Measurements from ENCODE around the gene LRRC59.

The LRRC59 gene

DNA sequence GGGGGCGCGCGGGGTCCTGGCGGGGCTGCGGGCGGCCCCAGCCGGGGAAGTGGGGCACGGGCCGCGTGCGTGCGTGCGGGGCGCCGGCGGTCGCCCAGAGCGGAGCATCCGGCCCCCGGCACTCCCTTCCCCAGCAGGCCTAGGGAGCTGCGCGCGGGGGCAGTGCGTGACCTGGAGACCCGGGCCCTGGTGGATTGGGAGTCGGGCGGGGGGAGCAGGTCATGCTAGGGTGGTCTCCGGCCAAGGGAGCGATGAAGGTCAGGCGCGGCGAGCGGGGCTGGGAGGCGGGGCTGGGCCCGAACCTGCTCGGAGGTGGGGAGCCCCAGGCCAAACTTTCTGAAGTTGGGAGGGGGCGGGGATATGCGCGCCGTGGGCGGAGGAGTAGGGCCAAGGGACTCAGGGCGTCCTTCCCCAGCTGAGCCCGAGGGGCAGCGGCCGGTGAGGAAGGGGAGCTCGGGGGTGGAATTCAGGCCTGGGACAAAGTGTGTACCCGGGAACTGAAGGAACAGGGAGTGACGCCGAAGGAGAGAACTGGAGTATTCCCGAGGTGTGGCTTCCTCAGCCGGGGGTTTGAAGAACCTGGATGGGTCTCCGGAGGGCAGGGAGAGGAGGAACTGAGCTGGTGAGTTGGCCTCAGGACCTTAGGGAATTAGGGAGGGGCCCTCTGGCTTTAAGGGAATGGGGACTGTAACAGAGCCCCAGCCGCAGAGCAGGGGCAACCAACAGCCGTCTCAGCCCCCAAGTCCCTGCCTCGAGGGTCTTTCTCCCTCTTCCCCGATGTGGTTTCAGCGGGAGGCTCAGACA lies 50.8 kb downstream of the LRRC59 start:
- peaks cover 16% of the 10 kb centered on the region for H3K4me1 ChIP-seq (ENCODE audit: low read length)
- TF ChIP-seq CTCF (IDR thresholded peaks at IDR 0.05; ENCODE audit: low read depth, low read length) (no peak), EZH2phosphoT487 (IDR thresholded peaks at IDR 0.05; ENCODE audit: low read depth) (no peak)
- no peaks in the 10 kb centered on the region for H3K27me3 ChIP-seq (ENCODE audit: low read depth, low read length)
- peak overlapping the region; percentile 86 for H3K9ac ChIP-seq (ENCODE audit: low read length)
- H3K79me2 ChIP-seq (ENCODE audit: low read length) = peaks cover 25% of the 10 kb centered on the region
- H3K27ac ChIP-seq (ENCODE audit: low read length) = no peak overlapping the region
- H3K9me3 ChIP-seq (ENCODE audit: insufficient read depth, low read length) = no peaks in the 10 kb centered on the region
- no peaks in the 10 kb centered on the region for H3K36me3 ChIP-seq (replicated peaks; ENCODE audit: low read depth, low read length)
- H4K20me1 ChIP-seq (ENCODE audit: insufficient read depth, low read length) = peaks cover 21% of the 10 kb centered on the region; the same call in 1 of the 2 replicates
- H3K4me3 ChIP-seq (ENCODE audit: low read length) = peak overlapping the region; percentile 99
- peak overlapping the region; percentile 98 for H3K4me2 ChIP-seq (ENCODE audit: low read length)
- no peak overlapping the region for H2AFZ ChIP-seq (ENCODE audit: low read depth, low read length)

GRCh38 chr17:50345432-50346312 lies 51.7 kb downstream of the LRRC59 start, which contains the start of gene XYLT2:
Gene XYLT2 (plus strand): TSS chr17:50346126. CDS start chr17:50346141, 15 bp downstream.
- TF ChIP-seq CTCF (IDR thresholded peaks at IDR 0.05; ENCODE audit: low read depth, low read length) = no peak
- no peak for TF ChIP-seq EZH2phosphoT487 (IDR thresholded peaks at IDR 0.05; ENCODE audit: low read depth)
- Histone ChIP-seq H2AFZ (ENCODE audit: low read depth, low read length) (peak within 1 kb of the TSS; percentile 60; the same call in 1 of the 2 replicates), H3K9ac (ENCODE audit: low read length) (peak within 1 kb of the TSS; percentile 86), H3K79me2 (ENCODE audit: low read length) (peaks cover 25% of the 10 kb centered on the region), H3K4me3 (ENCODE audit: low read length) (peak within 1 kb of the TSS; percentile 99), H3K9me3 (ENCODE audit: insufficient read depth, low read length) (no peaks in the 10 kb centered on the region), H3K27me3 (ENCODE audit: low read depth, low read length) (no peaks in the 10 kb centered on the region), H3K36me3 (replicated peaks; ENCODE audit: low read depth, low read length) (no peaks in the 10 kb centered on the region), H3K4me1 (ENCODE audit: low read length) (peaks cover 16% of the 10 kb centered on the region), H3K27ac (ENCODE audit: low read length) (no peak within 1 kb of the TSS), H3K4me2 (ENCODE audit: low read length) (peak within 1 kb of the TSS; percentile 98), H4K20me1 (ENCODE audit: insufficient read depth, low read length) (peaks cover 17% of the 10 kb centered on the region; the same call in 1 of the 2 replicates)

- Histone ChIP-seq H4K20me1 (ENCODE audit: insufficient read depth, low read length) (peaks cover 15% of the 10 kb centered on the region; the same call in 1 of the 2 replicates), H3K27me3 (ENCODE audit: low read depth, low read length) (no peaks in the 10 kb centered on the region), H3K27ac (ENCODE audit: low read length) (no peak overlapping the region), H3K9ac (ENCODE audit: low read length) (peak overlapping the region; percentile 74; the same call in 1 of the 2 replicates), H3K4me3 (ENCODE audit: low read length) (peak overlapping the region; percentile 99), H3K4me2 (ENCODE audit: low read length) (peak overlapping the region; percentile 92), H2AFZ (ENCODE audit: low read depth, low read length) (no peak overlapping the region), H3K4me1 (ENCODE audit: low read length) (peaks cover 16% of the 10 kb centered on the region), H3K79me2 (ENCODE audit: low read length) (peaks cover 25% of the 10 kb centered on the region), H3K9me3 (ENCODE audit: insufficient read depth, low read length) (no peaks in the 10 kb centered on the region), H3K36me3 (replicated peaks; ENCODE audit: low read depth, low read length) (no peaks in the 10 kb centered on the region)
- no peak for TF ChIP-seq EZH2phosphoT487 (IDR thresholded peaks at IDR 0.05; ENCODE audit: low read depth)
- no peak for TF ChIP-seq CTCF (IDR thresholded peaks at IDR 0.05; ENCODE audit: low read depth, low read length)
Observed at GRCh38 chr17:50344731-50345365, 52.5 kb downstream of the LRRC59 start.

Data from OCI-LY3 (cell line).